GM21529 (cell line): ENCODE data around the gene C8B.

Source experiments
- ATAC-seq: cut with Tn5 transposase; IDR thresholded peaks from one replicate; pipeline ENCODE4 v1.9.1; 2021; ENCODE audit not compliant: unreplicated experiment

The C8B gene

GRCh38 chr1:56934430-56935060, 31.3 kb downstream of the C8B start:
- no peak for ATAC-seq

- ATAC-seq, result no peak
These were observed 32.2 kb downstream of the C8B start for GRCh38 chr1:56933606-56934005.

GRCh38 chr1:56933161-56933560, 32.7 kb downstream of the C8B start:
- ATAC-seq, result no peak

- ATAC-seq, result no peak
These were observed 34.1 kb downstream of the C8B start for GRCh38 chr1:56931686-56932085.

- no peak for ATAC-seq
These were observed 34.6 kb downstream of the C8B start for GRCh38 chr1:56931211-56931610.

- no peak for ATAC-seq
These were observed 36.3 kb downstream of the C8B start for GRCh38 chr1:56929492-56929891.

- no peak for ATAC-seq
These were observed 37.8 kb downstream of the C8B start for GRCh38 chr1:56927986-56928385.

GRCh38 chr1:56927171-56927570, 38.6 kb downstream of the C8B start:
- ATAC-seq, result no peak

- ATAC-seq, result no peak
These were observed 40.6 kb downstream of the C8B start for GRCh38 chr1:56925193-56925592.

- no peak for ATAC-seq
These were observed 41.7 kb downstream of the C8B start for GRCh38 chr1:56924116-56924515.

- no peak for ATAC-seq
These were observed 42.6 kb downstream of the C8B start for GRCh38 chr1:56923201-56923600.

- no peak for ATAC-seq
These were observed 43.3 kb downstream of the C8B start for GRCh38 chr1:56922507-56922906.

- ATAC-seq, result no peak
These were observed 43.7 kb downstream of the C8B start for GRCh38 chr1:56922070-56922469.

GRCh38 chr1:56921479-56921878, 44.3 kb downstream of the C8B start:
- no peak for ATAC-seq

GRCh38 chr1:56920591-56921001, 45.2 kb downstream of the C8B start:
- ATAC-seq, result no peak

- ATAC-seq, result no peak
These were observed 48.5 kb downstream of the C8B start for GRCh38 chr1:56917356-56917755.

- ATAC-seq, result no peak
These were observed 49.2 kb downstream of the C8B start for GRCh38 chr1:56916630-56917029.

GRCh38 chr1:56915960-56916359, 49.9 kb downstream of the C8B start:
- ATAC-seq, result no peak

- ATAC-seq, result no peak
These were observed 53.5 kb downstream of the C8B start for GRCh38 chr1:56912325-56912724.

GRCh38 chr1:56911098-56911938, 54.5 kb downstream of the C8B start:
- no peak for ATAC-seq

- no peak for ATAC-seq
These were observed 55.3 kb downstream of the C8B start for GRCh38 chr1:56910441-56910985.

- ATAC-seq, result no peak
These were observed 57.1 kb downstream of the C8B start for GRCh38 chr1:56908619-56909221.
